Astrocyte (in vitro differentiated cells and primary cell): ENCODE measurements around the gene CUTA. TPM values are rescaled to one million over a fixed set of nuclear protein-coding genes. Genes with fewer than 3 reads are reported as not detected.

Experiments used
- DNase-seq: peaks from one replicate; pipeline ENCODE4 v3.0.0-alpha.2; 2010; ENCODE audit warnings: low read depth
- FAIRE-seq: peaks from 2 replicates; lab custom pipeline; 2011; peaks lifted over from hg19 to GRCh38; lab: Jason Lieb, UNC
- H2AFZ ChIP-seq: 2 replicates; pipeline ENCODE4 v1.6.0; 2012; ENCODE audit warnings: low read depth, low read length, inconsistent platforms
- H3K27ac ChIP-seq: 2 replicates; pipeline ENCODE4 v1.5.1; 2011; ENCODE audit warnings: low read depth, low read length, inconsistent platforms
- H3K27me3 ChIP-seq: 2 replicates; pipeline ENCODE4 v1.6.0; 2011; ENCODE audit warnings: low read length, inconsistent platforms; ENCODE audit not compliant: insufficient read depth
- H3K36me3 ChIP-seq: 2 replicates; pipeline ENCODE4 v1.5.1; 2011; ENCODE audit warnings: low read length, inconsistent platforms; ENCODE audit not compliant: insufficient read depth
- H3K4me1 ChIP-seq: 2 replicates; pipeline ENCODE4 v1.5.1; 2011; ENCODE audit warnings: low read length, inconsistent platforms; ENCODE audit not compliant: insufficient read depth
- H3K4me2 ChIP-seq: 2 replicates; pipeline ENCODE4 v1.6.0; 2012; ENCODE audit warnings: low read length, inconsistent platforms
- H3K4me3 ChIP-seq: 2 replicates; pipeline ENCODE4 v1.5.1; 2011; ENCODE audit warnings: low read depth, mild to moderate bottlenecking, low read length, inconsistent platforms; ENCODE audit not compliant: insufficient read depth
- H3K79me2 ChIP-seq: 2 replicates; pipeline ENCODE4 v1.6.0; 2012; ENCODE audit warnings: mild to moderate bottlenecking, low read length, inconsistent platforms; ENCODE audit not compliant: insufficient read depth
- H3K9ac ChIP-seq: 2 replicates; pipeline ENCODE4 v1.6.0; 2012; ENCODE audit warnings: mild to moderate bottlenecking, low read length, inconsistent platforms
- H3K9me3 ChIP-seq: 2 replicates; pipeline ENCODE4 v1.5.1; 2012; ENCODE audit warnings: low read depth, mild to moderate bottlenecking, low read length, inconsistent platforms; ENCODE audit not compliant: insufficient read depth
- H4K20me1 ChIP-seq: 2 replicates; pipeline ENCODE4 v1.6.0; 2012; ENCODE audit warnings: low read length, inconsistent platforms; ENCODE audit not compliant: insufficient read depth
- H3K27ac Mint-ChIP-seq: one replicate; pipeline ENCODE4 v1.8.0; 2021; ENCODE audit warnings: mild to moderate bottlenecking, mixed read lengths; ENCODE audit not compliant: unreplicated experiment
- H3K27me3 Mint-ChIP-seq: one replicate; pipeline ENCODE4 v1.8.0; 2021; ENCODE audit warnings: low read depth, mixed read lengths; ENCODE audit not compliant: unreplicated experiment
- H3K36me3 Mint-ChIP-seq: one replicate; pipeline ENCODE4 v1.8.0; 2021; ENCODE audit warnings: low read depth, mixed read lengths; ENCODE audit not compliant: unreplicated experiment
- H3K4me1 Mint-ChIP-seq: one replicate; pipeline ENCODE4 v1.8.0; 2021; ENCODE audit warnings: low read depth, mixed read lengths; ENCODE audit not compliant: unreplicated experiment
- H3K4me3 Mint-ChIP-seq: one replicate; pipeline ENCODE4 v1.8.0; 2021; ENCODE audit warnings: mild to moderate bottlenecking, moderate library complexity, mixed read lengths; ENCODE audit not compliant: unreplicated experiment
- H3K9me3 Mint-ChIP-seq: one replicate; pipeline ENCODE4 v1.8.0; 2021; ENCODE audit warnings: mild to moderate bottlenecking, mixed read lengths; ENCODE audit not compliant: unreplicated experiment
- CTCF ChIP-seq: IDR thresholded peaks from 2 replicates; pipeline ENCODE4 v1.5.1; 2011; ENCODE audit warnings: low read depth, mild to moderate bottlenecking, inconsistent platforms, low read length, moderate library complexity; ENCODE audit not compliant: insufficient read depth
- EZH2 ChIP-seq: IDR thresholded peaks from 2 replicates; pipeline ENCODE4 v1.6.1; 2012; ENCODE audit warnings: mild to moderate bottlenecking, low read length, inconsistent platforms; ENCODE audit not compliant: insufficient read depth
- total RNA-seq: library from RNA; stranded (reverse); gene quantifications from 2 replicates; pipeline ENCODE4 v1.2.1, GENCODE V29; 2021

CUTA gene
- total RNA-seq, 1 donor from 2014 or later: 256 TPM

GRCh38 chr6:33458676-33459075, 40.8 kb upstream of the CUTA start:
- peaks cover 8% of the 10 kb centered on the region for H3K27me3 Mint-ChIP-seq
- H3K36me3 Mint-ChIP-seq: peaks cover 18% of the 10 kb centered on the region
- H3K27me3 ChIP-seq: peaks cover 3% of the 10 kb centered on the region
- H3K36me3 ChIP-seq: peaks cover 11% of the 10 kb centered on the region
- no peaks in the 10 kb centered on the region for H3K9me3 Mint-ChIP-seq
- no peak overlapping the region for H3K27ac ChIP-seq
- H3K27ac Mint-ChIP-seq: no peak overlapping the region
- H3K4me3 Mint-ChIP-seq: peak overlapping the region; percentile 24
- H3K9ac ChIP-seq: no peak overlapping the region
- DNase-seq (no peak), FAIRE-seq (no peak)
- H3K79me2 ChIP-seq: peaks cover 31% of the 10 kb centered on the region
- peaks cover 13% of the 10 kb centered on the region for H4K20me1 ChIP-seq
- H3K4me3 ChIP-seq: no peak overlapping the region
- peaks cover 6% of the 10 kb centered on the region for H3K4me1 Mint-ChIP-seq
- no peaks in the 10 kb centered on the region for H3K9me3 ChIP-seq
- H2AFZ ChIP-seq: no peak overlapping the region
- no peak overlapping the region for H3K4me2 ChIP-seq
- peaks cover 8% of the 10 kb centered on the region for H3K4me1 ChIP-seq
- TF ChIP-seq CTCF: no peak
- no peak for TF ChIP-seq EZH2

GRCh38 chr6:33456156-33456555, 38.2 kb upstream of the CUTA start:
- H3K9me3 Mint-ChIP-seq: no peaks in the 10 kb centered on the region
- no peak for FAIRE-seq
- H3K36me3 ChIP-seq: peaks cover 11% of the 10 kb centered on the region
- H3K4me1 Mint-ChIP-seq: peaks cover 8% of the 10 kb centered on the region
- H3K27ac Mint-ChIP-seq: no peak overlapping the region
- peaks cover 18% of the 10 kb centered on the region for H3K36me3 Mint-ChIP-seq
- H4K20me1 ChIP-seq: peaks cover 13% of the 10 kb centered on the region
- no peak overlapping the region for H3K9ac ChIP-seq
- no peak overlapping the region for H3K4me3 ChIP-seq
- H3K4me2 ChIP-seq: no peak overlapping the region
- no peaks in the 10 kb centered on the region for H3K9me3 ChIP-seq
- no peak overlapping the region for H3K27ac ChIP-seq
- no peak for DNase-seq
- peaks cover 8% of the 10 kb centered on the region for H3K4me1 ChIP-seq
- H2AFZ ChIP-seq: no peak overlapping the region
- peak overlapping the region; percentile 50 for H3K4me3 Mint-ChIP-seq
- H3K27me3 Mint-ChIP-seq: no peaks in the 10 kb centered on the region
- no peaks in the 10 kb centered on the region for H3K27me3 ChIP-seq
- peaks cover 31% of the 10 kb centered on the region for H3K79me2 ChIP-seq
- no peak for TF ChIP-seq EZH2
- TF ChIP-seq CTCF: no peak

GRCh38 chr6:33455051-33455450, 37.1 kb upstream of the CUTA start:
- H3K9me3 Mint-ChIP-seq: no peaks in the 10 kb centered on the region
- TF ChIP-seq CTCF (no peak), EZH2 (no peak)
- peaks cover 18% of the 10 kb centered on the region for H3K36me3 Mint-ChIP-seq
- peaks cover 8% of the 10 kb centered on the region for H3K4me1 Mint-ChIP-seq
- peaks cover 13% of the 10 kb centered on the region for H4K20me1 ChIP-seq
- H3K27ac ChIP-seq: no peak overlapping the region
- peaks cover 11% of the 10 kb centered on the region for H3K36me3 ChIP-seq
- peak overlapping the region; percentile 55 for H2AFZ ChIP-seq
- H3K79me2 ChIP-seq: peaks cover 31% of the 10 kb centered on the region
- no peaks in the 10 kb centered on the region for H3K27me3 ChIP-seq
- H3K4me3 Mint-ChIP-seq: peak overlapping the region; percentile 95
- DNase-seq (no peak), FAIRE-seq (no peak)
- H3K4me2 ChIP-seq: peak overlapping the region; percentile 93
- H3K9me3 ChIP-seq: no peaks in the 10 kb centered on the region
- H3K27me3 Mint-ChIP-seq: no peaks in the 10 kb centered on the region
- peak overlapping the region; percentile 92 for H3K9ac ChIP-seq
- H3K4me3 ChIP-seq: peak overlapping the region; percentile 88
- peak overlapping the region; percentile 92 for H3K27ac Mint-ChIP-seq
- H3K4me1 ChIP-seq: peaks cover 8% of the 10 kb centered on the region
